ENCODE results near the gene LDB2. TPM values are rescaled to one million over a fixed set of nuclear protein-coding genes. Genes with fewer than 3 reads are reported as not detected.

The LDB2 gene
- total RNA-seq, 2 donors from 2014 or later, result not detected

DNA sequence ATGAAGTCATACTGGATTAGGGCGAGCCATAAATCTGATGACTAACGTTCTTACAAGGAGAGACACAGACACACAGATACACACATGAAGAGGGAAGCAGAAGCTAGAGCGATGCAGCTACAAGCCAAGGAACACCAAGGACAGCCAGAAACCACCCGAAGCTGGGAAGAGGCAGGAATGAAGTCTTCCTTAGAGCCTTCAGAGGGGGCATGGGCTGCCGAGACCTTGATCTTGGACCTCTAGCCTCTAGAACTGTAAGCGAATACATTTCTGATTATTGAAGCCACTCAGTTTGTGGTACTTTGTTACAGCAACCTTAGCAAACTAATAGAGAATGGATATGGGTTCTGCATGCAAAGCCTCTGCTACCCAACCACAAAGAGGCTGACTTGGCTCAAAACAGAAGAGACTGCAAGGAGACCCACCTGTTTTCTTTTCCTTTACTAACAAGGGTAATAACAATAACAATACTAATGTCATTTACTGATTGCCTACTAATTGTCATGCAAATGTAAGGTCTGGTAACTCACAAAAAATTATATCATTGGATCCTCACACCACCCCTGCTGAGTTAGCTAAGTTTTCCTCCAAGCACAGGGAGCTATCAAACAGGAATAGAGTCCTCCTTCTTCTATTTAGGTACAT lies 10.1 kb upstream of the LDB2 start:
- no peaks in the 10 kb centered on the region for H3K9me3 ChIP-seq (ENCODE audit: control insufficient read depth, low read length, poor library complexity, severe bottlenecking)
- Mint-ChIP-seq H3K4me3 (no peak overlapping the region), H3K36me3 (ENCODE audit: low read depth) (no peaks in the 10 kb centered on the region), H3K27me3 (peaks cover 7% of the 10 kb centered on the region), H3K27ac (no peak overlapping the region), H3K4me1 (no peaks in the 10 kb centered on the region)
- no peak for DNase-seq
- ATAC-seq, result no peak

DNA sequence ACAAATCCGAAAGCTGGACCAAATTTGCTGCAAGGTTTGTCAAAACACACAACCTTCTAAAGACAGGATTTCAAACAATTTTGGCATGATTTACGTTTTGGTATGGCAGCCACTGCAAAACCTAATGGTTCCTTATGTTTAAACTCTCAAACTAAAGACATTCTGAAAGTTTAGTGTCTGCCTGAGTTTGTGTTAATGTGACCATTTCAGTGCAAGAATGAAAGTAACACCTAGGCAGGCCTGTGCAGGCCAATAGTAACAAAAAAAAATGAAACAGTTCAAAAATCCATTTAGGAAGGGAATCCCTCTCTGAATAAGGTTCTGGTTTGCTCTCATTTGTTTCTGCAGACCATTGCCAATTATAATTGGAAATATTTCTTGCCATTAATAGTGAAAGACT lies 1.9 kb upstream of the LDB2 start:
- Mint-ChIP-seq H3K27me3 (peaks cover 21% of the 10 kb centered on the region), H3K4me3 (no peak overlapping the region), H3K4me1 (no peaks in the 10 kb centered on the region), H3K27ac (no peak overlapping the region), H3K36me3 (ENCODE audit: low read depth) (no peaks in the 10 kb centered on the region)
- H3K9me3 ChIP-seq (ENCODE audit: control insufficient read depth, low read length, poor library complexity, severe bottlenecking), result no peaks in the 10 kb centered on the region
- DNase-seq (no peak), ATAC-seq (no peak)

DNA sequence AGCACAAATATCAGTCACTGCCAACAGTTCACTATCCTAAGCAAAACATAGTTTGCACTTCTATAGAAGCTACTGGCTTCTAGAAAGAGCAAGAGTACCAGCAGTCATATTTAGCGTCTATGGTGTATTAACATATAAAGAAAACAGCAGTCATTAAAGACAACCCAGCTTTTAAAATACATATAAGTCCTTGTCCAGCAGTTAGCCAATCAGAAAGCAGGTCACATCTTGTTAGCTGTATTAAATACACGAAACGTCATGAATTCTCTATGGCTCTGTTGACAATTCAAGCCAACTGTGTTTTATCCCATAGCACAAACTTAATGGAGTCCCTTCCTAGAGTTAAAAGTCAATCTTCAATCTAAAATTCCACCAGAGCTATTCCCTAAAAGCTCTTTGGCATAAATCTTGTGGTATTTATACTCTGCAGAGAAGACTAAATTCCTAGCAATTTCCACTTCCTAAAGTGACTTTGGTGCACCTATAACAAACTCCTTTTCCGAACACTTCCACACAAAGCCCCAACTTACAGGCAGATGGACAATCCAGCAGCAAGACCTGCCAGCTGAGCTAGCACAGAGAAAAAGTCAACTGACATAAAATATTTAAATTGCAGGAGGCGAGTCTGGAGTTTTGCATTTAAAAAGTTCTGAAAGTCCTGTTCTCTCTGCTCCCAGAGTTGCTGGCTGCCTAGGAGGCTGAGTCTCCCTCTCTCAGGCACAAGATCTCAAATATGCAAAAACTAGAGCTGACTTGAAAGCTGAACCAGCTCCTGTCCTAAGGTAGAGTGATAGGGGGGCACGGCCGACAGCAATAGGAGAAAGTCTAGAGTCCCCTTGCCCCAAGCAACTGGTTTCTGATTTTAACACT lies 1.3 kb downstream of the LDB2 start:
- Mint-ChIP-seq H3K36me3 (ENCODE audit: low read depth) (no peaks in the 10 kb centered on the region), H3K27ac (no peak overlapping the region), H3K4me1 (no peaks in the 10 kb centered on the region), H3K27me3 (peaks cover 21% of the 10 kb centered on the region), H3K4me3 (no peak overlapping the region)
- DNase-seq (no peak), ATAC-seq (no peak)
- no peaks in the 10 kb centered on the region for H3K9me3 ChIP-seq (ENCODE audit: control insufficient read depth, low read length, poor library complexity, severe bottlenecking)

DNA sequence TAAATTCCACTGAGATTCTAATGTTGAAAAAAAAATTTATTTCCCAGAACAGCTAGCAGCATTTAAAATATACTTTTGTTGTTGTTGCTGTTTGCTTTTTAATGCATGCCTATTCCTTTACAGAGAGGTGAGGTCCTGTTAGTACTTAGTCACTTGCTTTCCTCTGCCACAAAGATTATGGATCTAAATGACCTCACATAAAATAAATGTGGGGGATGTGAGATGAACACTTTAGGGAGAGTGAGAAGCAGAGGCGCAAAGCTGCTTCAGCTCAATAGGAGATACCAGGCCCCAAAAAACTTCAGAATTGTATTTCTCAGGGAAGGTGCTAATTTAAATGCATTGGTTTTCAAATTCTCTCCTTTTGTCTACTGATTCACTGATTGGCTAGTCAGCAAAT lies 4.0 kb downstream of the LDB2 start:
- H3K27me3 Mint-ChIP-seq, result peaks cover 19% of the 10 kb centered on the region
- H3K9me3 ChIP-seq (ENCODE audit: control insufficient read depth, low read length, poor library complexity, severe bottlenecking), result no peaks in the 10 kb centered on the region
- H3K4me1 Mint-ChIP-seq, result no peaks in the 10 kb centered on the region
- no peak overlapping the region for H3K27ac Mint-ChIP-seq
- ATAC-seq, result no peak
- H3K4me3 Mint-ChIP-seq, result no peak overlapping the region
- no peaks in the 10 kb centered on the region for H3K36me3 Mint-ChIP-seq (ENCODE audit: low read depth)
- no peak for DNase-seq

DNA sequence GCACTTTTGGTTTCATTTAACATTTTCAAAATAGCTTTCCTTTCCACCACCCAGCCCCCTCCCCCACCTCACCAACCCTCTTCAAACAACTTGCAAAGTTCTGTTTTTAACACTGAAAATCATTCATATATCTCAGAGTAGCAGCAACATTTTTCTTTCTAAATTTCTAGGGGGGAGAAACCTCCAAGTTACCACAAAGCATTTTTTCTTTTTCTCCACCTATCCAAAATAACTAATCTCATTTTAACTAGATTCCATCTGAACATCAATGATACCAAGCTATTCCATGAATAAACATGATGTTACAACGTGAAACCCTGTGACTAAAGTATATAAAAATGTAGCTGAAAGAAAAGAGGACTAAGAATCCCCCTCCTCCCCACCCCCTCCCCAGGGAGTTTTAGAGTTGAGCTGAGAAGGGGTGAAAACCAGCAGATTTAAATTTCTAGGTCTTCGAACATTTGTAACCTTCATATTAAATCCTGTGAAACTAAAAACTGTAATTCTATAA lies 5.2 kb downstream of the LDB2 start:
- H3K4me1 Mint-ChIP-seq, result no peaks in the 10 kb centered on the region
- no peak overlapping the region for H3K27ac Mint-ChIP-seq
- H3K27me3 Mint-ChIP-seq, result peaks cover 14% of the 10 kb centered on the region
- DNase-seq (no peak), ATAC-seq (no peak)
- no peaks in the 10 kb centered on the region for H3K36me3 Mint-ChIP-seq (ENCODE audit: low read depth)
- H3K9me3 ChIP-seq (ENCODE audit: control insufficient read depth, low read length, poor library complexity, severe bottlenecking), result no peaks in the 10 kb centered on the region
- H3K4me3 Mint-ChIP-seq, result no peak overlapping the region

DNA sequence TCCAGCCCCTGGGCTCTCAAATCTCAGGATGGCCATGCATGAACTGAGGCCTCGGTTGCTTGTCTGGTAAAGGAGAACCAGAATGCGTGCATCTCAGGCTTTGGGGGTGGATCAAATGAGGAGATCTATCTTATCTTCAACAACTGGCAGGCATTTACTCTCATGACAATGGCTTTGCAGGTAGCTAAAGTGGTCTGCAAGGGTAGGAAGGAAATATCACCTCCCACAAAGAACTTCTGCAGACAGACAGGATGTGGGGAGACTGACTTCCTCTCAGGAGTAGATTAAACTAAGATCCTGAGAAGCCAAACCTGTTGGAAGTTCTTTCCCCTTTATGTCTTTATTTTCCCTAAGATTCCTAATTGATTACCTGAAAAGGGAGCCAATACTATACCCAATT lies 7.8 kb downstream of the LDB2 start:
- no peak overlapping the region for H3K27ac Mint-ChIP-seq
- H3K9me3 ChIP-seq (ENCODE audit: control insufficient read depth, low read length, poor library complexity, severe bottlenecking), result no peaks in the 10 kb centered on the region
- DNase-seq (no peak), ATAC-seq (no peak)
- no peaks in the 10 kb centered on the region for H3K36me3 Mint-ChIP-seq (ENCODE audit: low read depth)
- H3K4me1 Mint-ChIP-seq, result no peaks in the 10 kb centered on the region
- H3K27me3 Mint-ChIP-seq, result no peaks in the 10 kb centered on the region
- no peak overlapping the region for H3K4me3 Mint-ChIP-seq

DNA sequence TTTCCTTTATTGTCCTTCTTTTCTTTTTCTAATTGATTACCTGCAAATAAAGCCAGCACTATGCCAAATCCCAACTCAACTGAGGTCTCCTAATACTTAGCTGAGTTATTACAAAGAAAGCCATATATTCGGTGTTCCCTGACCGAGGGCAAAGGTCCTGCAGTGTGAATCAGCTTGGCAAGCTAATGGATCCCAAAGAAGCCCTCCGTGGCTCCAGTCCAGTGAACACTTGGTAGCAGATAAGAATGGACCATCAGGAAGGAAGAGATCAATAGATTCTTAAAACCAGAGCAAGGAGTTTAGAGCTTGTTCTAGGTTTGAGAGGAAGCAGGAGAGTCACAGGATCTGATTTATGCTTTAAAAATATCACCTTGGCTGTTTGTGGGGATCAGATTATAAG lies 8.5 kb downstream of the LDB2 start:
- no peaks in the 10 kb centered on the region for H3K9me3 ChIP-seq (ENCODE audit: control insufficient read depth, low read length, poor library complexity, severe bottlenecking)
- Mint-ChIP-seq H3K36me3 (ENCODE audit: low read depth) (no peaks in the 10 kb centered on the region), H3K27me3 (no peaks in the 10 kb centered on the region), H3K4me3 (no peak overlapping the region), H3K27ac (no peak overlapping the region), H3K4me1 (no peaks in the 10 kb centered on the region)
- DNase-seq, result no peak
- no peak for ATAC-seq

DNA sequence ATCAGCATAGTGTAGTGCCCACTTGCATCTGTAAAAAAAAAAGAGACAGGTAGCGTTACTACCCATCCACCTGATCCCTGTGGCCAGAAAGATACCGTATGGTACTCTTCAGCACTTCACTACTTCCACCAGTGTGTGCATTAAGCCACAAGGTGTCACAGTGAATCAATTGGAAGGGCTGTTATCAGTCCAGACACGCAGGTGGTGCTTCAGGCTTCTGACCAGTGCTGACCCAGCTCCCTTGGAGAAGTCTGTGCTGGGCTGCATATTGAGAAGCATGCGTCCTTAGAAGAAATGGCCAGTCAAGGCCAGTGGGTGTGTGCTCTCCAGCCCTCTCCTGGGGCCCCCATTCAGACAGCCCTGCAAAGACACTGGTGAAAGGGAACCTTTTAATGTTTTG lies 10.6 kb downstream of the LDB2 start:
- H3K36me3 Mint-ChIP-seq (ENCODE audit: low read depth), result no peaks in the 10 kb centered on the region
- no peaks in the 10 kb centered on the region for H3K4me1 Mint-ChIP-seq
- ATAC-seq (no peak), DNase-seq (no peak)
- peaks cover 3% of the 10 kb centered on the region for H3K27me3 Mint-ChIP-seq
- H3K4me3 Mint-ChIP-seq, result no peak overlapping the region
- H3K27ac Mint-ChIP-seq, result no peak overlapping the region
- H3K9me3 ChIP-seq (ENCODE audit: control insufficient read depth, low read length, poor library complexity, severe bottlenecking), result no peaks in the 10 kb centered on the region

DNA sequence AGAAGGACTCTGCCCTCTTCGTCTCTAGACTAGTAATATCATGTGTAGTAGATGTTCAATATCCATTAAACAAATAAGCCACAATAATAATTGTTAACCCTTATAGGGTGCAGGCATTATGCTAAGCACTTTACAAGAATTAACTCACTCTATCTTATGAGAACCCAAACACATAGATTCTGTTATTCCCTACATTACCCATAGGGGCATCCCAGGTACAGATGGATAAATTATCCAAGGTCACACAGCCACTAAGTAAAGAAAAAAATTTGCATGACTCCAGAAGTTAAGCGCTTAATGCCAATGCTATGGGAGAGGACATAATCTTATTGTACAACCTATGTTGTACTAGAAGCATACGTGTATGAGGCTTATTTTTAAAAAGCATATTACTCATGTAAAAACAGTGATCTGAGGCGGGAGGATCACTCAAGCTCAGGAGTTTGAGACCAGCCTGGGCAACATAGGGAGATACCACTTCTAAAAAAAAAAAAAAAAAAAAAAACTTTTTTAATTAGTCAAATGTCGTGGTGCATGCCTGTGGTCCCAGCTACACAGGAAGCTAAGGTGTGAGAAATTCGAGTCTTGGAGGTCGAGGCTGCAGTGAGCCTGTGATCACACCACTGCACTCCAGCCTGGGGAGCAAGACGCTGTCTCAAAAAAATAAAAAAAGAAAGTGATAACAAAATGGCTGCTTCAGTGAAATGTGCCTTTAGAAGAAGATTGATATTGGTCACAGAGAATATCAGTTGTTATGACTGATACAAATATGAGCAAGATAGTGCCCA lies 13.6 kb downstream of the LDB2 start:
- H3K4me1 Mint-ChIP-seq, result no peaks in the 10 kb centered on the region
- no peaks in the 10 kb centered on the region for H3K36me3 Mint-ChIP-seq (ENCODE audit: low read depth)
- H3K27ac Mint-ChIP-seq, result no peak overlapping the region
- peaks cover 4% of the 10 kb centered on the region for H3K27me3 Mint-ChIP-seq
- DNase-seq (no peak), ATAC-seq (no peak)
- no peaks in the 10 kb centered on the region for H3K9me3 ChIP-seq (ENCODE audit: control insufficient read depth, low read length, poor library complexity, severe bottlenecking)
- H3K4me3 Mint-ChIP-seq, result no peak overlapping the region

DNA sequence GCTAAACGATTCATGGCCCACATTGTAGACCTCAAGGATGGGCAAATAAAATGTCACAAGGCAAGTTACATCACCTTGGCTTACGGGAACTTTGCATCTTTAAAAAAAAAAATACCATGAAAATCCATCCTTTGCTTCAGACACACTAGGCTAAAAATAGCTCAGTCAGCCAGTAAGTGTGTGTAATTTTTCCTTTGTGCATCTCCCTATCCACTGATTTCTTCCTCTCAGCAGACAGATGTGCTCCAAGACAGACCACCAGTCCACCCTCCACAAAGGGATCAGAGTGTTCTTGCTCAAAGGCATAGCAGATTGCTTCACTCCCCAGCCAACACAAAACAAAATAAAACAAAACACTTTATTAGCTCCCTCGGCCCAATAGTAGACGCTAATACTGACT lies 14.6 kb downstream of the LDB2 start:
- no peak overlapping the region for H3K27ac Mint-ChIP-seq
- no peaks in the 10 kb centered on the region for H3K4me1 Mint-ChIP-seq
- no peaks in the 10 kb centered on the region for H3K9me3 ChIP-seq (ENCODE audit: control insufficient read depth, low read length, poor library complexity, severe bottlenecking)
- no peaks in the 10 kb centered on the region for H3K36me3 Mint-ChIP-seq (ENCODE audit: low read depth)
- H3K27me3 Mint-ChIP-seq, result peaks cover 4% of the 10 kb centered on the region
- no peak overlapping the region for H3K4me3 Mint-ChIP-seq
- DNase-seq, result no peak
- ATAC-seq, result no peak

DNA sequence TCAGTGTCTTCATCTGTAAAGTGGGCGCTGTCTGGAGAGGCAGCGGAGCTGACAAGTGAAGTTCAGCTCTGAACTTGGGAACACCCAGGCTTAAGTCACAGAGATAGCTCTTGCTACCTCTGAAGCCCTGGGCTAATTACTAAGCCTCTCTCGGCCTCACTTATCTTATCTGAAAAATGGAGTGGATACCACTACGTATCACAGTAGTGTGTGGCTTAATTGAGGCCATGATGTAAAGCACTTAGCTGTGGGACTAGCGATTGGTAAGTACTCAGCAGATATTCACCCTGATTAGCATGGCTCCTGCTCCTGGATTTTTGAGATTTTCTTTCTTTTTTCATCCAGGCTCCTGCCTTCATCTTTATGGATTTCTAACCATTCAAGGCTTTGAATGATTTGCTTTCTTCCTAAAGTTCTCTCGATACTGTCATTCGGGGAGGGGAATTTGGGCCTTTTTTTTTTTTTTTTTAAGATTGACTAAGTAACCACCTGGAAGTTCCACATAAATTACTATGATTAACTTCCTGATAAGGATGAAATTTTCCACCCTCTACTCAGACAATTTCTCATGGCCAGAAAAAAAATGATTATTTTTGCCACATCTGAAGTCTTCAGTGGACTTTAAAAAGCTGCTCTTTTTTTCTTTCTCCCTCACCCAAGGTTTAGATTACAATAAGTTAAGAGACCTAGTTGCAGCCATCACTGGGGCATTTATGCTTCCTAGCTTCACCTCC lies 17.1 kb downstream of the LDB2 start:
- no peaks in the 10 kb centered on the region for H3K9me3 ChIP-seq (ENCODE audit: control insufficient read depth, low read length, poor library complexity, severe bottlenecking)
- DNase-seq (no peak), ATAC-seq (no peak)
- no peaks in the 10 kb centered on the region for H3K4me1 Mint-ChIP-seq
- H3K27me3 Mint-ChIP-seq, result peaks cover 4% of the 10 kb centered on the region
- H3K4me3 Mint-ChIP-seq, result no peak overlapping the region
- no peaks in the 10 kb centered on the region for H3K36me3 Mint-ChIP-seq (ENCODE audit: low read depth)
- no peak overlapping the region for H3K27ac Mint-ChIP-seq

DNA sequence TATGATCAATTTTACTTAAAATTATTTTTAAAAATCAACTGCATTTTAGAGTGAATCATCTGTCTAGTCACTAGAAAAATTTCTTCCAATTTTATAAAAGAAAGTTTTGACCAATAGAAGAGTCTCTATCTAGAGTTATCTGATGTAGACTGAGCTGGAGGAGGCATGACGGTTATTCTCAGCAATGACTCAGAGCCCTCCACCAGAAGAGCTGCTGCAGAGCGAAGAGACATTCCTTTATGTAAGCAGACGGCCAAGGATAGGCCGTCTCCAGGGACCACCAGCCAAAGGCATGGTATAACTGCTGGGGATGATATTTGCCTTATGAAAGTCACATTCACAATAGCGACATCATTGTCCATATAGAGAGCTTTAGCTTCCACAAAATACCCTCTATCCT lies 23.0 kb downstream of the LDB2 start:
- DNase-seq (no peak), ATAC-seq (no peak)
- Mint-ChIP-seq H3K27ac (no peak overlapping the region), H3K4me3 (no peak overlapping the region), H3K27me3 (no peaks in the 10 kb centered on the region), H3K36me3 (ENCODE audit: low read depth) (no peaks in the 10 kb centered on the region), H3K4me1 (no peaks in the 10 kb centered on the region)
- no peaks in the 10 kb centered on the region for H3K9me3 ChIP-seq (ENCODE audit: control insufficient read depth, low read length, poor library complexity, severe bottlenecking)

All from T-helper 17 cell (primary cell).